HG03469 (cell line): ENCODE data around the gene TRIM13.
A peak's percentile ranks its signal among the peaks of the same experiment; 100 is the strongest.
"Not testable (repeated sequence)": the region's sequence is repeated elsewhere in the genome, so short reads cannot be mapped to it uniquely, and the experiment has no call there.

Experiments used
- ATAC-seq: cut with Tn5 transposase; IDR thresholded peaks from one replicate; pipeline ENCODE4 v1.9.1; 2021; ENCODE audit warnings: mild to moderate bottlenecking, moderate library complexity, moderate number of reproducible peaks; ENCODE audit not compliant: unreplicated experiment

Gene TRIM13, protein sequence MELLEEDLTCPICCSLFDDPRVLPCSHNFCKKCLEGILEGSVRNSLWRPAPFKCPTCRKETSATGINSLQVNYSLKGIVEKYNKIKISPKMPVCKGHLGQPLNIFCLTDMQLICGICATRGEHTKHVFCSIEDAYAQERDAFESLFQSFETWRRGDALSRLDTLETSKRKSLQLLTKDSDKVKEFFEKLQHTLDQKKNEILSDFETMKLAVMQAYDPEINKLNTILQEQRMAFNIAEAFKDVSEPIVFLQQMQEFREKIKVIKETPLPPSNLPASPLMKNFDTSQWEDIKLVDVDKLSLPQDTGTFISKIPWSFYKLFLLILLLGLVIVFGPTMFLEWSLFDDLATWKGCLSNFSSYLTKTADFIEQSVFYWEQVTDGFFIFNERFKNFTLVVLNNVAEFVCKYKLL

DNA sequence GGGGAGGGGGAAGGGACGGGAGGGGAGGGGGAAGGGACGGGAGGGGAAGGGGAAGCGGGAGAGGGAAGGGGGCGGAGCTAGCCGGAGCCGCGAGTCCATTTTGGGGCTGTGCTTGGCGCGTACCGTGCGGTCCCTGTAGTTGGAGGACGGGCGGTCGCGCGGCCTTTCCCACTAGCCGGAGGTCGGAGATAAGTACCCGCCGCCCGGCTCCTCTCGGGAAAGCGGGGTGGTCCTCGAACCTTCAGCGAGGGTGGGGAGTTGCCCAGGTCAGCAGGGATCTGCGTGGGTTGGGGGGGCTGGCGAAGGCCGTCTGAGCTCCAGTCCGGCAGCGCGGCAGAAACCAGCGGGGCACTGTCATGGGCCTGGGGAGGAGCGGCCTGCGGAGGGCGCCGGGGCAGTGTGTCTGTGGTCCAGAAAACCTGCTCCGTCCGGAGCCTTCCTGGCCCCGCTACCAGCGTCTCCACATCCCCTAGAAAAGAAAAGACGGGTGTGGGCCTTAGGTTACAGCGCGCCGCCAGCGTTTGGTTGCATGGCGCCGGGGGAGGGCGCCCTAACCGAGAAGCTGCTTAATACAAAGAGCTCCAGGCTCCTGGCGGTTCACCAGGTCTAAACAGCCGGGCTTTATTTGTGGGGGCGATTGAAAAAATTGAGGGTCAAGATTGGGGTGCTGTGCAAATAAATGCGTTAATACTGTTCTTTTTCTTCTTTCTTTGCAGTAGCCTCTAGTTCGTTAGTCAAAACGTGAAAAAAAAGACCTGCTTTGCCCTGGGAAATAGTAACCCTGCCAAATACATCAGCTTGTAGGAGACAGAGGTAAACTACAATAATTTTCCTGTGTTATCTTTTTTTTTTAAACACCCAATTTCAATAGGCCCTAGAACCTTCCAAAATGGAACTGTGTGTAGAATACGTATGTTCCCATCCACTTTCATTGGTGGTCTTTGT lies at the start of gene TRIM13:
TRIM13 (plus strand) TSS at position 92 of the 945 bp plus-strand sequence. CDS start 14,899 bp downstream, outside the sequence.
- peak; percentile 68 for ATAC-seq

DNA sequence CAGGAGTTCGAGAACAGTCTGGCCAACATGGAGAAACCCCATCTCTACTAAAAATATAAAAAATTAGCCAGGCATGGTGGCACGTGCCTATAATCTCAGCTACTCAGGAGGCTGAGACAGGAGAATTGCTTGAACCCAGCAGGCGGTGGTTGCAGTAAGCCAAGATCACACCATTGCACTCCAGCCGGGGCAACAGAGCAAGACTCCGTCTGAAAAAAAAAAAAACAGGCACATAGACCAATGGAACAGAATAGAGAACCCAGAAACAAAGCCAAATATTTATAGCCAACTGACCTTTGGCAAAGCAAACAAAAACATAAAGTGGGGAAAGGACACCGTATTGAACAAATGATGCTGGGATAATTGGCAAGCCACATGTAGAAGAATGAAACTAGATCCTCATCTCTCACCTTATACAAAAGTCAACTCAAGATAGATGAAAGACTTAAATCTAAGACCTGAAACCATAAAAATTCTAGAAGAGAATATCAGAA lies 48.0 kb upstream of the TRIM13 start:
- ATAC-seq, result not testable (repeated sequence)

DNA sequence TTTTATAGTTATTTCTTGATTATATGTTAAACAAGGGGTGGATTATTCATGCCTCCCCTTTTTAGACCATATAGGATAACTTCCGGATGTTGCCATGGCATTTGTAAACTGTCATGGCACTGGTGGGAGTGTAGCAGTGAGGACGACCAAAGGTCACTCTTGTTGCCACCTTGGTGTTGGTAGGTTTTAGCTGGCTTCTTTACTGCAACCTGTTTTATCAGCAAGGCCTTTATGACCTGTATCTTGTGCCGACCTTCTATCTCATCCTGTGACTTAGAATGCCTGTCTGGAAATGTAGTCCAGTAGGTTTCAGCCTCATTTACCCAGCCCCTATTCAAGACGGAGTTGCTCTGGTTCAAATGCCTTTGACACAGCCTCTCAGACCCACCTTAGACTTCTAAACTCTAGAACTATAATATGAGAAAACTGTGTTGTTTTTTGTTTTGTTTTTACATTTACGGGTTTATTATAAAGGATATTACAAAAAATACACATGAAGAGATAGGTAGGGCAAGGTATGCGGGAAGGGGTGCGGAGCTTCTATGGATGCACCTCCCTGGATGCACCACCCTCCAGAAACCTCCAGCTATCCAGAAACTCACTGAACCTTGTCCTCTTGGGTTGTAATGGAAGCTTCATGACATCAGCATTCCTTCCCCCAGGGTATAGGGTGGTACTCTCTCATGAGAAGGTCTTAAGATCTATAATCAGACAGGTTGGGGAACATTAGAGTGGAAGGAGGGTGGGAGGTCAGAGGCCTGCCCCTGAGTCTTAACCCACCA lies 44.9 kb upstream of the TRIM13 start:
- no peak for ATAC-seq

DNA sequence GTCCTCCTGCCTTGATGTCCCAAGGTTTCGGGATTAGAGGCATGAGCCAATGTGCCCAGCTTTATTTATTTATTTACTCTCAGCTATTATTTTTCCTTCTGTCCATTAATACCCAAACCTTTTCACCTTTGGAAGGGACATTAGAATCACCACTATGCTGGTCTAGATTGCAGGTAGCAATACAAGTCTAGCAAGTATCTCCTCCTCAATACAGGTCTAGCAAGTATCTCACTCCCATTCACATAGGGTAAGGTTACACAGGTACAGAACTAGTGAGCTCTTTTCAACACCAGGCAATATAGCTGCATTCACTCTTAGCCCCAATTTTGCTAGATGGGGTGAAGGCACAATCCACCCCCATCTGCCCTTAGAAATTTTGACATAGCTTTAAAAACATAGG lies 43.3 kb upstream of the TRIM13 start:
- ATAC-seq, result no peak

DNA sequence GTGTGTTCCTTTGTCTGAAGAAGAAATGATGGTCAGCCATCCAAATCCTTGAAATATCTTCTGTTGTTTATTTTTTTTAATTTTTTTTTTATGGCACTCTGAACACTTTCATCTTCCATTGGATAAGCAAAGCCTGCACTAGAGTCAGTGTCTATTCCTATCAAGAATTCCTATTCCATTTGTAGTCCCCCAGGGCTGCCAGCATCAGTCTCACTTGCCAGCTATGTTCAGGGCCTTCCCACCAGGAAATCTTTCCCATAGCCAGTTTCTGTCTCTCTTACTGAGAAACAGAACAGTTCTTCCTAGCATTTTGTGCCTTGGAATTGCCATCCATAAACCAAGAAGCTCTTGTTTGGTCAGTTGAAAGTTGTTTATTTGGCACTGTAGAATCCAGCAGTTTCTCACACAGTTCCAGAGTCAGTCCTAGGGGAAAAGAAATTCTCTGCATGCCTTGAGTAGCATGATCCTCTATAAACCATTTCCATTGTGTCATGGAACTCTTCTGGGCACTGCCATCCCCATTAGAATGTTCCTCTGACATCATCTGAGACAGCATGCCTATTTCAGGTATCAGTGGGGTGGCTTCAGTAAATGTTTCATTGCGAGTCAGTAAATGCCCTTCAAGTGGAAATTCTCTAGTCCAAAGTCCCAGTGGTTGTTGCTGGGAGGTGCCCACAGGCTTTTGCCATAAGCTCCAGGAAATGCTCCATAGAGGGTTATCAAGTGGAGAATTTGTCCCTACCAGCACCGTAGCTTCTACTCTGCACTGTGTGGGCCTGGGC lies 42.0 kb upstream of the TRIM13 start:
- no peak for ATAC-seq

DNA sequence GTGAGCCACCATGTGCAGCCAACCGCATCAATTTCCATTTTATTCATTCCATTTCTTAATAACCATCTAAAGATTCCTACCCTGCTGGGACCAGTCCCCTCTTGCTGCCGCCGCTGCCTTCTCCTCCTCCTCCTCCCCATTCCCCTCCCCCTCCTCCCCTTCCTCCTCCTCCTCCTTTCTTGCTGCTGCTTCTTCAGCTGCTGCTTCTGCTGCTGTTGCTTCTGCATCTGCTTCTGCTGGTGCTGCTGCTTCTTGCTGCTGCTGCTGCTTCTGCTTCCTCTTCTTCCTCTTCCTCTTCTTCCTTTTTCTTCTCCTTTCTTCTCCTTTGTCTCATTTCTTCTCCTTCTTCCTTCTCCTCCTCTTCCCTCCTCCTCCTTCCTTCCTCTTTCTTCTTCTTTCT lies 40.7 kb upstream of the TRIM13 start:
- no peak for ATAC-seq

DNA sequence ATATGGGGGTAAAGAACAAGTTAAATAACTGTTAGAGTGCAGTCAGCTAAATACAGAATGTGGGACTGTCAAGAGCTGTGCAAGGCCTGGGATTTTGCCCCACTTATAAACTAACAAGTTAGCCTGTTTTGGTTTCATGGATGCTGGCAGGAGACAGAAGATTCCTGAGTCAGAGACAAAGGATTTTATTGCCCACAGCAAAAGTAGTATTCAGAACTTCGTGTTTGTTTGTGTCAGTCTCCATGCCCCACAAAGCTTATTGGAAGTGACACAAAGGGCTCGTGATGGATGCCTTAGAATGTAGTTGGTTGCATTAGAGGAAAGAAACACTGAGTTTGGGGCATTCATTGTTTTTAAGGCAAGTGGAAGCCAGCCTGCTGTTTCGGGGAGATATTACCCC lies 38.5 kb upstream of the TRIM13 start:
- no peak for ATAC-seq

DNA sequence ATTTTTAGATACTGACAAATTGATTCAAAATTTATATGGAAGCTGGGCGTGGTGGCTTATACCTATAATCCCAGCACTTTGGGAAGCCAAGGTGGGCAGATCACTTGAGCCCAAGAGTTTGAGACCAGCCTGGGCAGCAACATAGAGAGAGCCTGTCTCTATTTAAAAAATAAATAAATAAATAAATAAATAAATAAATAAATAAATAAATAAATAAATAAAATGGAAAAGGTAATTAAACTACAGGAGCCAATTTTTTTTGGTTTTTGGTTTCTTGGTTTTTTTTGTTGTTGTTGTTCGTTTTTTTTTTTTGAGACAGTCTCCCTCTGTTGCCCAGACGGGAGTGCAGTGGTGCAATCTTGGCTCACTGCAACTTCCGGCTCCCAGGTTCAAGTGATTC lies 29.4 kb upstream of the TRIM13 start:
- no peak for ATAC-seq

DNA sequence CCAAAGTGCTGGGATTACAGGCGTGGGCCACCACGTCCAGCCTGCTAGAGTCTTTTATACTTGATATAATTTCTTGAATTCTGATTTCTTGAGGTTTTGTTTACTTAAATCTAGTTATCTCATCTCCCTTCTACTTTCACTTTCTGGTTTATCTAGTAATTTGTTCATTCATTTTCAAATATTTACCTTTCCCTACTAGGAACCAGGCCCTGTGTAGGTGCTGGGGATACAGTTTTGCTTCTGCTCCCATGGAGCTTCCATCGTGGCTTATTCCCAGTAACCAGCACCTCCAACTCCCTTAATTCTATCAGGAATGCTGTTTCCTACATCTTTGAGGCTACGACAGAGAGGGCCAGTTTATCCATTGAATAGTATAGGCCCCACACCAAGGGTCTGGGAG lies 24.1 kb upstream of the TRIM13 start:
- no peak for ATAC-seq

DNA sequence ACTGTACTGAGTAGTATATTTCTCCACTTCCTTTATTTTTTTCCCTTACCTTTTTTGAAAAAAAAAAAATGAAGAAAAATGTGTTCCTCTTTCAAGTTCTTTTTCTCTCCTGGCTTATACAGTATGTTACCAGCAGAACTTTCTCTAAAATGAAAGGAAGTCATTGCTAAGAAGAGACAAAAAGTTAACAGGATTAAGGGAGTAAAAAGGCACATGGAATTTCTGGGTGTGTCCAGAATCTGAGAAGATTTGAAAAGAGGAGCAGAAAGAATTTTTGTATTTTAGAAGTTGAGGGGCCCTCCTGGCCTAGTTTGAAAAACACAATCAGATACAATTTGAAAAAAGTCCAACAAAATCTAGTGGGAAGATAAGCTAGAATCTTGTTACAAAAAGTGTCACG lies 21.0 kb upstream of the TRIM13 start:
- no peak for ATAC-seq

DNA sequence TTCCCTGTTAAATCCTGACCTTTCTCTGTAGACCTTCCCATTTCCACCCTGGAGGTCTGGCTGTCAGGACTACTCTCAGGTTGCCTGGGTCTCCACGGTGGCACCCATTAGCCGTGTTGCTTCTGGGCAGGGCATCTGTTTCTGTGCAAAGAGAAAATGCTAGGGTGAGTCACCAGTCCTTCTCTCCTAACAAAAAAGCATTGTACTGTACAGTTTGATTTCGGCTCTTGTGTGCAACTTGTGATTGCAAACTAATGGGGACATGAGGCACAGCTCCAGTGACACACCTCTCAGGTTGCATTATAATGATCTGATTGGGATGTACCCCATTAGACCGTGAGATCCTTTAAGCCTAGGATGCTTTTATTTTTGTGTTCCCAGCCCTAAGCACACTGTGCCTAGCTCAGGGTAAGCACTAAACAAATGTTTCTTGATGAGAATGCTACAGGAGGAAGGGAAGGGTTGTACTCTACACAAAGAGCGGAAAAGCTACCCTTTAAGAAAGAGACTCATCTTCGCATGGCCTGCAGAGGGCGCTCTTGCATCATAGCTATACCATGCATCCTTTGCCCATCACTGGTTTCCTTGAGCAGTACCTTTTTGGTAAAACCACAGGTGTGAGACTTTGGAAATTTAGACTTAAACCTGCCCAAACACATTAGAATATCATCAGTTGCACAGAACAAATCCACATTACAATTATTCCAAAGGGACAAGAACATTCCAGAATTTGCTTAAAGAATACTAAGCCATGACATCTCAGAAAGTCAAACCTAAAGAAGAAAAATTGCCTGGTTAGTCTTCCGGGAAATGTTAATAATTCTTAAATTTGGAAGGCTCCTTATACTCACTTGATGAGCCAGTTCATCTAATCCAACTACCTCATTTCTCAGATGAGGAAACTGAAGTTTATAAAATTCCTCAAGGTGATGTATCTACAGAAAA lies 20.3 kb upstream of the TRIM13 start:
- peak; percentile 56 for ATAC-seq

DNA sequence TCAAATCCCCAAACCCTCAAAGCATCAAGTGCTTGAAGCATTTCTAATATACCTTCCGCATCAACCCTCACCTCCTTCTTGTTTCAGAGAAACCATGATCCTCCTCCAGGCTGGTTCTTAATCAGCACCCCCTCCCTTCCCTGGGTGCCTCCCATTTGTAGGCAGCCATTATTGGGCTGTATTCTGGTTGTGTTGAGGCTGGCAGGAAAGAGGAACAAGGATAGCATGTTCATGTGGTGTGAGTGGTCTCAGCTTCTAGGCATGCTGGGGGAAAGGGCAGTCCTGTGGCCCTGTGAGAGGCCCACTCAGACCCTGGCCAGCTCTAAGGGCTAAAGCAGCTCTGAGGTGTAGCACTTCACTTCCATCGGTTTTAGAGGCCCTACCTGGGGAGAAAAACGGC lies 18.9 kb upstream of the TRIM13 start:
- no peak for ATAC-seq

DNA sequence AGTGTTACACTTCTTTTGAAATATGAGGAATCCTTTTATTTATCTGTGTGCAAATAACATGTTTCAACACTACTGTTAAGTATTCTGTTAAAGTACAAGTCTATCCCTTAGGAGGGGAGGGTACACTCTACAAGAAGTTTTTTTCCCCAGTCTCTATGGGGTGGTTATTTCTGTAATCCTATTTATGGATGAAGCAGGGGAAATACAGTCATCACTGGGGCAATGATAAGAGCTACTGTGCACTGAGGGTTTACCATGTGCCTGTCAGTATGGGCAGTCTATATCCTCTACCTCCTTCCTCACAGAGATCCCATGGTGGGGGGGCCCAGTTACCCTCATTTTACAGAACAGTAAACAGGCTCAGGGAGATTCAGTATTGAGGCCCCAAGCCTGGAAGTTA lies 16.6 kb upstream of the TRIM13 start:
- ATAC-seq, result no peak

DNA sequence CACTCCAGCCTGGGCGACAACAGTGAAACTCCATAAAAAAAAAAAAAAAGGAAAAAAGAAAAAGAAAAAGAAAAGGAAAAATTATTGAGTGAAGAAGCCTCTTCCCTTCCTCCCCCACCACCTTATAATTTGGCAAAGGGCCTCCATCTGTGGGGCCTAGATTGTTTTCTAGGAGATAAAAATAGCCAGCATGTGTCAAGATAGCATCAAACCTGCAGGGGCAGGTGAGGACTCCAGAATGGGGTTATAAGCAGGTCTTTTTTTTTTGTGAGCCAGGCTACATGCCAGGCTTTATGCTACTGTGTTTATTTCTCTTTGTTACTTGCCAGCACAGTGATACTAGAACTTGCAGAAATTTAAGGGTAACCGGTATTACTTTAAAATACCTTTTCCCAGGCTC lies 11.7 kb upstream of the TRIM13 start:
- no peak for ATAC-seq

DNA sequence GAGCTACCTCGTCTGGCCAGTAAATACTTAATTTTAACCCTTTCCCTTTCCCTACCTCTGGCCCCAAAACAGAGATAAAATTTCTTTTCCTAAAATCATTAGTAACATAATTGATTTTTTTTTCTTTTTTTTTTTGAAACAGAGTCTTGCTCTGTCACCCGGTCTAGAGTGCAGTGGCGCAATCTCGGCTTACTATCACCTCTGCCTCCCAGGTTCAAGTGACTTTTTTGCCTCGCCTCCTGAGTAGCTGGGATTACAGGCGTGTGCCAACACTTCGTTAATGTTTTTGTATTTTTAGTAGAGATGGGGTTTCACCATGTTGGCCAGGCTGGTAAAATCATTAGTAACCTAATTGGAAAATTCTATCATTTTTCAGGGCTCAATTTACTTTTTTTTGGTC lies 10.4 kb upstream of the TRIM13 start:
- ATAC-seq, result no peak

DNA sequence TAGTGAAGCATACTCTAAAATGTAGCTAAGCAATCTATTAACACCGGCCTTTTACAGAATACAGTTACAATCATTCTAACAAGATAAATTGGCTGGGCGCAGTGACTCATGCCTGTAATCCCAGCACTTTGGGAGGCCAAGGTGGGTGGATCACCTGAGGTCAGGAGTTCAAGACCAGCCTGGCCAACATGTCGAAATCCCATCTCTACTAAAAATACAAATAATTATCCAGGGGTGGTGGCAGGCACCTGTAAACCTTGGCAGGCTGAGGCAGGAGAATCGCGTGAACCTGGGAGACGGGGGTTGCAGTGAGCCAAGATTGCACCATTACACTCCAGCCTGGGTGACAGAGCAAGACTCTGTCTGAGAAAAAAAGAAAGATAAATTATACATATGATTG lies 6.2 kb upstream of the TRIM13 start:
- ATAC-seq, result not testable (repeated sequence)

DNA sequence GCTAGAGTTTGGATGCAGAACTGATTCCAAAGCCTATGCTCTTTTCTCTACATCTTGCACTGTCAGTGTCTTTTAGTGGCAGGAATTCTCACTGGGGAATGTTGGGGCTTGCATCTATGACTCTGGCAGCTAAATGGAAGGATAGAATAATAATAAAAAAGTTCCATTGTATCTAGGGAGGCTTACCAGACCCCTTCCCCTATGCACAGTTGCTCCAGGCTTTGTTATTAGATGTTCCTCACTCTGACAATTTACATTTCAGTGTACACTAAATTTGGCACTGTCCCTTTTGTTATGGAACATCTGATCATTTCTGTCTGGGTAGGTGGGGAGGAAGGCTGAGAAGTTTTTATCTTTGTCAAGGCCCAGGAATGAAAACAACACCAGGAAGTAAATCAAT lies 3.7 kb upstream of the TRIM13 start:
- ATAC-seq, result no peak

DNA sequence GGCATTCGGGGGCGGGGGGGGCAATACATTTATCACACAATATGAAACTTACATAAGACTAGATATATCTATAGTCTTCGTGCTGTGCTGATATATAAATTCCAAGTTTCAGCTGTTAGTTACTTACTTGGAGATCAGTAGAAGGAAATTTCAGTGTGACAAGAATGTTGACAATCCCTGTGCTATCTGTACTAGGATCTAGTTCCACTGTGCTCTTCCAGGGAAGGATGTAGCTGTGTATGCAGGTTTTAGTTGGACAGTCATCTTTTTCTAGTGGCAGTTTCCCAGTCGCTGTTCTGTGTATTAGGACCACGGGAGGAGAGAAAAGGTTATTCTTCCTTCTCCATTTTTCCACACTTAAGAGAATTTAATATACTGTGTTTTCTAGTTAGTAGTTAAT lies 3.2 kb upstream of the TRIM13 start:
- ATAC-seq, result no peak

DNA sequence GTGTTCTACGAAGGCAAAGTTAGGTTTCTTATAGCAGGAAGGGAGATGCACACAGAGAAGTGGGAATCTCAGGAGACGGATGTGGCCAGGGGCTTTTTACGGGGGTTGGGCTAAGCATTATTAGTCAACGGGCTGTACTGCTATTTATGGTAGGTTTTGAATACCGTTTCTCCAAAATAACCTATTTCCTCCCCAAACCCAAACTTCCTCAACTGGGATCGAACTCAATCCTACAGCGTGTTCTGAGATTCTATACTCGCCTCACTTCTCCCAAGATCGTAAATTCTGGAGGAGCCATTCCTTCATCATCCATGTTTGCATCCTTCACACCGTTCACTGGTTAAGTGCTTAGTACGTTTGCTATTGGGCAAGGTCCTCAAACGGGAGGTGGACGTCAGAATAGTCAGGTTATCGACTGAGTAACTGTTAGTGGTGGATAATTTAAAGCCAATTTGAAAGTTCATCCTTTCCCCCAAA lies 1.2 kb upstream of the TRIM13 start:
- ATAC-seq, result no peak
